Endodermal cell (in vitro differentiated cells): Measurements from ENCODE around the gene DHX34. TPM values are rescaled to one million over a fixed set of nuclear protein-coding genes. Genes with fewer than 3 reads are reported as not detected.

Source experiments
- DNase-seq: peaks from one replicate; pipeline ENCODE4 v3.0.0-alpha.2; 2017
- H3K27ac ChIP-seq: 2 replicates; pipeline ENCODE4 v1.5.1; 2013; ENCODE audit warnings: mild to moderate bottlenecking, low read depth, low read length, moderate library complexity
- H3K27me3 ChIP-seq: 2 replicates; pipeline ENCODE4 v1.6.1; 2013; ENCODE audit warnings: mild to moderate bottlenecking, low read length, moderate library complexity; ENCODE audit not compliant: insufficient read depth, control insufficient read depth, poor library complexity, severe bottlenecking
- H3K36me3 ChIP-seq: 2 replicates; pipeline ENCODE4 v1.7.0; 2013; ENCODE audit warnings: mild to moderate bottlenecking, low read length, moderate library complexity; ENCODE audit not compliant: control insufficient read depth, insufficient read depth
- H3K4me1 ChIP-seq: one replicate; pipeline ENCODE4 v1.7.0; 2013; ENCODE audit warnings: low read length; ENCODE audit not compliant: control insufficient read depth, insufficient read depth
- H3K4me3 ChIP-seq: 2 replicates; pipeline ENCODE4 v1.5.1; 2013; ENCODE audit warnings: mild to moderate bottlenecking, low read length, moderate library complexity
- H3K9ac ChIP-seq: 2 replicates; pipeline ENCODE4 v1.6.1; 2013; ENCODE audit warnings: mild to moderate bottlenecking, low read length, moderate library complexity; ENCODE audit not compliant: poor library complexity, severe bottlenecking; ENCODE audit errors: extremely low read depth
- H3K9me3 ChIP-seq: 2 replicates; pipeline ENCODE4 v1.6.1; 2013; ENCODE audit warnings: mild to moderate bottlenecking, low read length, moderate library complexity; ENCODE audit not compliant: control insufficient read depth
- H3K27ac Mint-ChIP-seq: 2 replicates; pipeline ENCODE4 v1.8.0; 2020; ENCODE audit warnings: mixed read lengths
- H3K27me3 Mint-ChIP-seq: 2 replicates; pipeline ENCODE4 v1.8.0; 2021; ENCODE audit warnings: mild to moderate bottlenecking, mixed read lengths; ENCODE audit not compliant: insufficient read depth
- H3K36me3 Mint-ChIP-seq: 2 replicates; pipeline ENCODE4 v1.8.0; 2020; ENCODE audit warnings: low read depth, mixed read lengths
- H3K4me1 Mint-ChIP-seq: 2 replicates; pipeline ENCODE4 v1.8.0; 2020; ENCODE audit warnings: mixed read lengths
- H3K4me3 Mint-ChIP-seq: 2 replicates; pipeline ENCODE4 v1.8.0; 2020; ENCODE audit warnings: mild to moderate bottlenecking, moderate library complexity, mixed read lengths
- H3K9me3 Mint-ChIP-seq: 2 replicates; pipeline ENCODE4 v1.8.0; 2020; ENCODE audit warnings: mild to moderate bottlenecking, mixed read lengths
- WGBS, 2 experiments: methylation state at CpG; one replicate each; pipeline versions ENCODE4 v1.1.5 to v1.1.7; 2013; ENCODE audit warnings: missing lambda C conversion rate in 2 of 2, mixed read lengths in 1 of 2; ENCODE audit not compliant: insufficient coverage in 1 of 2, insufficient read length in 1 of 2; 5-methylcytosine and 5-hydroxymethylcytosine counted together
- total RNA-seq, 2 donors: library from RNA; stranded (reverse); fragmentation: NEBNext Ultra II Directional in 1 of 2; extraction: Animal tissue kit (Norgen Biotek cat#: 25700) in 1 of 2; gene quantifications; 2 replicates in 1 of 2; 3 replicates in 1 of 2; pipeline ENCODE4 v1.2.1, GENCODE V29; 2021
- TF ChIP-seq, protein P1 (sequence below): fragments of 200-600 bp; sonication (generic); conservative IDR thresholded peaks from 2 replicates; pipeline ENCODE4 v1.5.0; 2021; ENCODE audit warnings: antibody characterized with exemption, mild to moderate bottlenecking

Gene DHX34
- total RNA-seq, 2 donors from 2014 or later, result 36.9 to 43.9 TPM

DNA sequence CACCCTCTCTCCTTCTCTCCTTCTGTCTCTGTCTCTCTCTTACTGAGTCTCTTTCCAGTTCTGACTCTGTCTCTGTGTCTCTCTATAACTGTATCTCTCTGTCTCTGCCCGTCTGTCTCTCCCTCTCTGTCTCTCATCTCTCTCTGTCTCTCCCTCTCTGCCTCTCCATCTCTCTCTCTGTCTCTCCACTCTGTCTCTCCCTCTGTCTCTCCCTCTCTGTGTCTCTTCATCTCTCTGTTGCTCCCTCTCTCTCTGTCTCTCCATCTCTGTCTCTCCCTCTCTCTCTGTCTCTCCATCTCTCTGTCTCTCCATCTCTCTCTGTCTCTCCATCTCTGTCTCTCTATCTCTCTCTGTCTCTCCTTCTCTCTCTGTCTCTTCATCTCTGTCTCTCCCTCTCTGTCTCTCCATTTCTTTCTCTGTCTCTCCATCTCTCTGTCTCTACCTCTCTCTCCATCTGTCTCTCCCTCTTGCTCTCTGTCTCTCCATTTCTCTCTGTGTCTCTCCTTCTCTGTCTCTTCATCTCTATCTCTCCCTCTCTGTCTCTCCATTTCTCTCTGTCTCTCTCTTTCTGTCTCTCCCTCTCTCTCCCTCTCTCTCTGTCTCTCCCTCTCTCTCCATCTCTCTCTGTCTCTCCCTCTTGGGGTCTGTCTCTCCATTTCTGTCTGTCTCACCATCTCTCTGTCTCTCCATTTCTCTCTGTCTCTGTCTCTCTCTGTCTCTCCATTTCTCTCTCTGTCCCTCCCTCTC lies 73.5 kb downstream of the DHX34 start:
- DNase-seq, result no peak
- no peaks in the 10 kb centered on the region for H3K4me1 ChIP-seq
- Mint-ChIP-seq H3K9me3 (no peaks in the 10 kb centered on the region), H3K36me3 (no peaks in the 10 kb centered on the region), H3K27me3 (peaks cover 57% of the 10 kb centered on the region), H3K27ac (no peak overlapping the region), H3K4me1 (peaks cover 32% of the 10 kb centered on the region), H3K4me3 (peak overlapping the region; percentile 3)
- no peak overlapping the region for H3K4me3 ChIP-seq
- H3K9ac ChIP-seq, result no peak overlapping the region
- H3K27ac ChIP-seq, result peak overlapping the region; percentile 76
- no peaks in the 10 kb centered on the region for H3K36me3 ChIP-seq
- H3K9me3 ChIP-seq, result no peaks in the 10 kb centered on the region
- TF ChIP-seq, protein P1, sequence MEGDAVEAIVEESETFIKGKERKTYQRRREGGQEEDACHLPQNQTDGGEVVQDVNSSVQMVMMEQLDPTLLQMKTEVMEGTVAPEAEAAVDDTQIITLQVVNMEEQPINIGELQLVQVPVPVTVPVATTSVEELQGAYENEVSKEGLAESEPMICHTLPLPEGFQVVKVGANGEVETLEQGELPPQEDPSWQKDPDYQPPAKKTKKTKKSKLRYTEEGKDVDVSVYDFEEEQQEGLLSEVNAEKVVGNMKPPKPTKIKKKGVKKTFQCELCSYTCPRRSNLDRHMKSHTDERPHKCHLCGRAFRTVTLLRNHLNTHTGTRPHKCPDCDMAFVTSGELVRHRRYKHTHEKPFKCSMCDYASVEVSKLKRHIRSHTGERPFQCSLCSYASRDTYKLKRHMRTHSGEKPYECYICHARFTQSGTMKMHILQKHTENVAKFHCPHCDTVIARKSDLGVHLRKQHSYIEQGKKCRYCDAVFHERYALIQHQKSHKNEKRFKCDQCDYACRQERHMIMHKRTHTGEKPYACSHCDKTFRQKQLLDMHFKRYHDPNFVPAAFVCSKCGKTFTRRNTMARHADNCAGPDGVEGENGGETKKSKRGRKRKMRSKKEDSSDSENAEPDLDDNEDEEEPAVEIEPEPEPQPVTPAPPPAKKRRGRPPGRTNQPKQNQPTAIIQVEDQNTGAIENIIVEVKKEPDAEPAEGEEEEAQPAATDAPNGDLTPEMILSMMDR, result no peak
- H3K27me3 ChIP-seq, result peaks cover 10% of the 10 kb centered on the region
- 9 to 19% methylated on average over 1 of the region's 1 CpG for WGBS, 2 experiments

DNA sequence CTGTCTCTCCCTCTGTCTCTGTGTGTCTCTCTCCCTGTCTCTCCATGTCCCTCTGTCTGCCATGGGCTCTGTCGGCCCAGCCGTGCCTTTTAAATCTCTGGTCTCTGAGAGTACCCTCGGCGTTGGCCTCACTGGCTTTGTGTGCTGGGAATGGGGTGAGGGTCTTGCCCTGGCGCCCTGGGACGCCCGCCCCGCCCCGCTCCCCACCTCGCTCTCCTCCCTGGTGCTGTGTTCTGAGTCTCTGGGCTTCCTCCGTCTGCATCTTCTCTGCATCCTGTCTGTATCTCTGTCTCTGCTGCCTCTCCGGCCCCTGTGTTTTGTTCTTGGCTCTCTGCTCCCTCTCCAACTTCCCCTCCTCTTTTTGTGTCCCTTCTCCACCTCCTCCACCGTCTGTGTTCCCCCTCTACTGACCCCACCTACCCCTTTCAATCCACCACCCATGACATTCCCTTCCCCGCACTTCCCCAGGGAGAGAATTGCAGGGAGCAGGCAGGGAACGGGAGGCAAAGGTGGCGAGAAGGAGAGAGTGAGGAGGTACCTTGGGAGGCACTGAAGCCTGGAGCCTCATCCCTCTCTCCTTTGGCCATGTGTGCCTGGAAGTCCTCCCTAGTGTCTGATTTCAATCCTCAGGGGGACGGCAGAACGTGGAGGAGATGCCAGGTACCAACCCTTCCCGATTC lies 74.2 kb downstream of the DHX34 start:
- Mint-ChIP-seq H3K9me3 (no peaks in the 10 kb centered on the region), H3K4me1 (peaks cover 24% of the 10 kb centered on the region), H3K27me3 (peaks cover 52% of the 10 kb centered on the region), H3K27ac (no peak overlapping the region), H3K36me3 (no peaks in the 10 kb centered on the region), H3K4me3 (no peak overlapping the region)
- no peaks in the 10 kb centered on the region for H3K36me3 ChIP-seq
- no peaks in the 10 kb centered on the region for H3K9me3 ChIP-seq
- no peaks in the 10 kb centered on the region for H3K4me1 ChIP-seq
- H3K4me3 ChIP-seq, result no peak overlapping the region
- no peak overlapping the region for H3K9ac ChIP-seq
- DNase-seq, result peak; percentile 63
- H3K27ac ChIP-seq, result peak overlapping the region; percentile 1
- peaks cover 10% of the 10 kb centered on the region for H3K27me3 ChIP-seq
- 63 to 67% methylated on average over 7 to 18 of the region's 19 CpGs for WGBS, 2 experiments
- TF ChIP-seq, protein P1, result no peak

DNA sequence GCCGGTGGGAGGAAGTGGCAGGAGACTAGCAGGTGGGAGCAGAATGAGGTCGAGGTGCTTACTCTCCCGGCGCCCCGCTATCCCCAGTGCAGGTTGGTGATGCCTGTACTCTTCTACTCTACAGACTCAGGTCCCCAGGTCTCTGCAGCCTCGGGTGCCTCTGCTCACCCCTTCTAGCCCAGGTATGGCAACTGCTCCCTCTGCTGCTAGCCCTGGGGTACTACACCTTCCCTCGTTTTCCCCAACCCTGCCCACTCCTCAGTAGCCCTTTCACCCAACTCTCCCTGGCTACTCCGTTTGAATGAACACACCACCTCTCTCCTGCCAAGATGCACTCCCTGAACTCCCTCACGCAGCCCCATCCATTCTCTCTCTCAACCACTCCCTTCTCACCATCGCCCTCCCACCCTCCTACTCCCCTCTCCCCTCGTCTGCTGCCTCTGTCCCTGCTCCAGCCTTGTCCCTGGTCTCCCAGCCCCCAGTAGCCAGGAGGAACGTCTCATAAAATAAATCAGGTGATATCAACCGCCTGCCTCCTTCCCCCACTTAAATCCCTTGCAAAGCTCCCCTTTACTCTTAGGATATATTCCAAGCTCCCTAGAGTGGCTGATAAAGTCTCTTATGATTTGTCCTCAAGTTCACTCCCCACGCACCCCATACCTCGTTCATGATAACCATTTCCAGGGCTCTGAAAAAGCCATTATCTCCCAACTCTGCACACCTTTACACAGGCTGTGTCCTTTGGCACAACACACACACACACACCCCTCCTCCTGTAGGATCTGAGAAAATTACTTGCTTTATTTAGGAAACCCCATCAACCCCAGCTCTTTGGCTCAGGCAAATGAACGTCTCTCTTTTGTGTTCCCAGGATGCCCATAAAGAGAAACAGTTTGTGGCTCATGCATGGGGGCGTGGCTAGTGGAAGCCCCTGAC lies 78.4 kb downstream of the DHX34 start:
- H3K36me3 Mint-ChIP-seq, result no peaks in the 10 kb centered on the region
- Histone ChIP-seq H3K27ac (peak overlapping the region; percentile 81), H3K4me1 (no peaks in the 10 kb centered on the region), H3K4me3 (peak overlapping the region; percentile 78), H3K9ac (peak overlapping the region; percentile 32), H3K9me3 (no peaks in the 10 kb centered on the region), H3K36me3 (no peaks in the 10 kb centered on the region), H3K27me3 (peaks cover 14% of the 10 kb centered on the region)
- H3K27me3 Mint-ChIP-seq, result peaks cover 51% of the 10 kb centered on the region
- WGBS, 2 experiments, result 4 to 8% methylated on average over 10 to 17 of the region's 17 CpGs
- no peak overlapping the region for H3K27ac Mint-ChIP-seq
- TF ChIP-seq, protein P1, result peak; percentile 96
- no peaks in the 10 kb centered on the region for H3K9me3 Mint-ChIP-seq
- peak; percentile 98 for DNase-seq
- H3K4me3 Mint-ChIP-seq, result no peak overlapping the region
- H3K4me1 Mint-ChIP-seq, result peaks cover 5% of the 10 kb centered on the region
